Colonic mucosa (tissue), 4 donors: Measurements from ENCODE around the gene HPS4. TPM values are rescaled to one million over a fixed set of nuclear protein-coding genes. Genes with fewer than 3 reads are reported as not detected.
"Not testable (repeated sequence)": the region's sequence is repeated elsewhere in the genome, so short reads cannot be mapped to it uniquely, and the experiment has no call there.

Experiments used
- DNase-seq: peaks from one replicate; pipeline ENCODE4 v3.0.0-alpha.2; 2020
- H3K27ac ChIP-seq: fragments of 200-600 bp; one replicate; pipeline ENCODE4 v1.8.0; 2021
- H3K27me3 ChIP-seq: fragments of 200-600 bp; one replicate; pipeline ENCODE4 v1.8.0; 2021
- H3K36me3 ChIP-seq: fragments of 200-600 bp; one replicate; pipeline ENCODE4 v1.8.0; 2021
- H3K4me1 ChIP-seq: fragments of 200-600 bp; one replicate; pipeline ENCODE4 v1.8.0; 2021; ENCODE audit warnings: mild to moderate bottlenecking
- H3K4me3 ChIP-seq: fragments of 200-600 bp; one replicate; pipeline ENCODE4 v1.8.0; 2021
- H3K9ac ChIP-seq, 2 donors: one replicate each; pipeline ENCODE4 v1.7.0; 2013; ENCODE audit warnings: control low read depth in 2 of 2, low read depth in 2 of 2, low read length in 2 of 2
- H3K9me3 ChIP-seq: fragments of 200-600 bp; one replicate; pipeline ENCODE4 v1.8.0; 2021
- CTCF ChIP-seq: fragments of 200-600 bp; IDR thresholded peaks from one replicate; pipeline ENCODE4 v1.8.0; 2022; ENCODE audit warnings: antibody characterized with exemption, mild to moderate bottlenecking
- intact Hi-C: fragments of 100-400 bp; cut with DNase I; formaldehyde crosslinking; loops from one replicate; pipeline ENCODE4 v1.14.1; 2022
- total RNA-seq, 2 donors: library from RNA; stranded (reverse); fragmentation: NEBNext Ultra II Directional in 1 of 2; extraction: Animal tissue kit (Norgen Biotek cat#: 25700) in 1 of 2; gene quantifications; one replicate each; pipeline ENCODE4 v1.2.1, GENCODE V29; 2021
- donor health status: healthy.
- donor health status: DM: no; HTN: no; CAD: no.
- donor health status: DM: no; HTN: no; CAD: no.

The HPS4 gene
- 10 to 100 TPM; 23.8 to 26.3 TPM for total RNA-seq

GRCh38 chr22:26483439-26484359 lies at the start of gene HPS4, which contains the start of gene SRRD:
Gene HPS4 (minus strand): TSS chr22:26483783. CDS start chr22:26481762, 2,021 bp downstream.
Gene SRRD (plus strand): TSS chr22:26483877. CDS start chr22:26483891, 14 bp downstream.
- no peak for TF ChIP-seq CTCF
- intact Hi-C loops: no loop called here
- Histone ChIP-seq H3K36me3 (no peaks in the 10 kb centered on the region), H3K4me3 (peak within 1 kb of the TSS; percentile 90), H3K9ac (peak within 1 kb of the TSS; percentile 88 to 95), H3K27ac (peak within 1 kb of the TSS; percentile 91), H3K9me3 (no peaks in the 10 kb centered on the region), H3K27me3 (no peaks in the 10 kb centered on the region), H3K4me1 (peaks cover 9% of the 10 kb centered on the region)
- DNase-seq: peak; percentile 89

GRCh38 chr22:26529345-26529744 lies 45.8 kb upstream of the HPS4 start:
- no peak overlapping the region for H3K27ac ChIP-seq
- DNase-seq: no peak
- H3K36me3 ChIP-seq: no peaks in the 10 kb centered on the region
- H3K9ac ChIP-seq: no peak overlapping the region
- no peaks in the 10 kb centered on the region for H3K9me3 ChIP-seq
- no peak for TF ChIP-seq CTCF
- H3K4me3 ChIP-seq: no peak overlapping the region
- no peaks in the 10 kb centered on the region for H3K27me3 ChIP-seq
- no peaks in the 10 kb centered on the region for H3K4me1 ChIP-seq
- intact Hi-C loops: no loop called here

- H3K9ac ChIP-seq, intact Hi-C loops, H3K4me1 ChIP-seq, H3K36me3 ChIP-seq, H3K4me3 ChIP-seq, H3K27ac ChIP-seq, H3K9me3 ChIP-seq, DNase-seq, H3K27me3 ChIP-seq: not testable (repeated sequence)
These were observed 44.9 kb upstream of the HPS4 start for GRCh38 chr22:26528518-26528917.

GRCh38 chr22:26527574-26528465 lies 44.2 kb upstream of the HPS4 start:
- DNase-seq: no peak
- Histone ChIP-seq H3K36me3 (no peaks in the 10 kb centered on the region), H3K4me1 (no peaks in the 10 kb centered on the region), H3K27me3 (no peaks in the 10 kb centered on the region), H3K27ac (no peak overlapping the region), H3K9ac (no peak overlapping the region), H3K4me3 (no peak overlapping the region), H3K9me3 (no peaks in the 10 kb centered on the region)
- TF ChIP-seq CTCF: no peak
- intact Hi-C loops: no loop called here

- Histone ChIP-seq H3K9ac (no peak overlapping the region), H3K4me3 (no peak overlapping the region), H3K9me3 (no peaks in the 10 kb centered on the region), H3K27me3 (no peaks in the 10 kb centered on the region), H3K36me3 (no peaks in the 10 kb centered on the region), H3K27ac (no peak overlapping the region), H3K4me1 (no peaks in the 10 kb centered on the region)
- intact Hi-C loops: no loop called here
- DNase-seq: no peak
- TF ChIP-seq CTCF: no peak
These were observed 43.6 kb upstream of the HPS4 start for GRCh38 chr22:26527167-26527566.
